ENCODE results near the gene KCNC4. TPM values are rescaled to one million over a fixed set of nuclear protein-coding genes. Genes with fewer than 3 reads are reported as not detected.

The KCNC4 gene
- total RNA-seq, 2 donors from 2014 or later = 4.7 to 23.9 TPM

DNA sequence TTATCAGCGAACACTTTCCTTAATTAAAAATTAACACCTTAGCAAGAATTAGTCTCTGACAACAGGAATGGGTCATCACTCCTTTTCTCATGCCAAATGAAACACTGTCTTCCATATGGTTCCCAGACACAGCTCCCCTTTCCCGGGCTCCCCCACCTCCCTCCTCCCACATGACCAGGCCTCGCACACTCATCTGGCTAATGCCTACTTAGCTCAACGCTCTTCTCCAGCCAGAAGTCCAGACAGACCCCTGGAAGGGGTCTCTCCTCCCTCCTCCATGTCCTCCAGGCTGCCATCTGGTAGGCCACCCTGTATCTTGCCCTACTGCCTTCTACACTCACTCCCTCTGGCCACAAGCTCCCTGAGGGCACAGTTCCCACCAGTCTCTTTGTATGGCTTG, 39.9 kb downstream of the KCNC4 start:
- Histone ChIP-seq H3K27ac (no peak overlapping the region), H3K4me3 (no peak overlapping the region), H3K4me1 (replicated peaks) (no peaks in the 10 kb centered on the region), H3K9me3 (no peaks in the 10 kb centered on the region), H3K36me3 (no peaks in the 10 kb centered on the region), H3K27me3 (replicated peaks; ENCODE audit: insufficient read depth) (no peaks in the 10 kb centered on the region)
- WGBS = 75% methylated on average over 4 of the region's 4 CpGs
- no peak for TF ChIP-seq POLR2AphosphoS5 (IDR thresholded peaks at IDR 0.05)
- no peak for TF ChIP-seq POLR2A (IDR thresholded peaks at IDR 0.05)
- TF ChIP-seq, protein P1, sequence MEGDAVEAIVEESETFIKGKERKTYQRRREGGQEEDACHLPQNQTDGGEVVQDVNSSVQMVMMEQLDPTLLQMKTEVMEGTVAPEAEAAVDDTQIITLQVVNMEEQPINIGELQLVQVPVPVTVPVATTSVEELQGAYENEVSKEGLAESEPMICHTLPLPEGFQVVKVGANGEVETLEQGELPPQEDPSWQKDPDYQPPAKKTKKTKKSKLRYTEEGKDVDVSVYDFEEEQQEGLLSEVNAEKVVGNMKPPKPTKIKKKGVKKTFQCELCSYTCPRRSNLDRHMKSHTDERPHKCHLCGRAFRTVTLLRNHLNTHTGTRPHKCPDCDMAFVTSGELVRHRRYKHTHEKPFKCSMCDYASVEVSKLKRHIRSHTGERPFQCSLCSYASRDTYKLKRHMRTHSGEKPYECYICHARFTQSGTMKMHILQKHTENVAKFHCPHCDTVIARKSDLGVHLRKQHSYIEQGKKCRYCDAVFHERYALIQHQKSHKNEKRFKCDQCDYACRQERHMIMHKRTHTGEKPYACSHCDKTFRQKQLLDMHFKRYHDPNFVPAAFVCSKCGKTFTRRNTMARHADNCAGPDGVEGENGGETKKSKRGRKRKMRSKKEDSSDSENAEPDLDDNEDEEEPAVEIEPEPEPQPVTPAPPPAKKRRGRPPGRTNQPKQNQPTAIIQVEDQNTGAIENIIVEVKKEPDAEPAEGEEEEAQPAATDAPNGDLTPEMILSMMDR (IDR thresholded peaks at IDR 0.05) = no peak
- DNase-seq (ENCODE audit: low spot score) = no peak
- intact Hi-C loops (cut with DNase I) = no loop called here

DNA sequence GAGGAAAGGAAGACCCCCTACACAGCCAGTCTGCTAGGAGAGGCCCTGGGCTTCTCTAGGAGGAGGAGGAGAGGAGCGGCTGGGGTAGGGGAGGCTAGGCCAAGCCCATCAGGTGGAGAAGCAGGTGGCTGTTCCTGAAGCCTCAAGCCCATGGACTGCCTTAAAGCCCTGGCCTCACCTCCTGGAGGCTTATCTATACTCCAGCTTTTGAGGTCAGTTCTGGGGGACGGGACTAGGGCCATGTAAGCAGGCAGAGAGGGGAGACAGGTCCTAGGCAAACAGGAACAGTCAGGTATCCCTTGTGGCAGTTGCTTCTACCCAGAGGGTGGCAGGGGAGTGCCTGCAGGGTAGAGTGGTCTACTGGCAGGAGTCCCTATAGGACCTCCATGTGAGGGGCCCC, 40.6 kb downstream of the KCNC4 start:
- WGBS = 82% methylated on average over 2 of the region's 2 CpGs
- no peak for DNase-seq (ENCODE audit: low spot score)
- H3K4me3 ChIP-seq = no peak overlapping the region
- H3K36me3 ChIP-seq = no peaks in the 10 kb centered on the region
- no peaks in the 10 kb centered on the region for H3K9me3 ChIP-seq
- no peaks in the 10 kb centered on the region for H3K4me1 ChIP-seq (replicated peaks)
- intact Hi-C loops (cut with DNase I) = no loop called here
- TF ChIP-seq, protein P1 (IDR thresholded peaks at IDR 0.05) = no peak
- no peak for TF ChIP-seq POLR2AphosphoS5 (IDR thresholded peaks at IDR 0.05)
- TF ChIP-seq POLR2A (IDR thresholded peaks at IDR 0.05) = no peak
- no peak overlapping the region for H3K27ac ChIP-seq
- H3K27me3 ChIP-seq (replicated peaks; ENCODE audit: insufficient read depth) = no peaks in the 10 kb centered on the region

GRCh38 chr1:110253213-110253612, 43.1 kb downstream of the KCNC4 start:
- 100% methylated on average over 1 of the region's 1 CpG for WGBS
- intact Hi-C loops (cut with DNase I) = no loop called here
- Histone ChIP-seq H3K4me3 (no peak overlapping the region), H3K27ac (no peak overlapping the region), H3K4me1 (replicated peaks) (no peaks in the 10 kb centered on the region), H3K36me3 (no peaks in the 10 kb centered on the region), H3K27me3 (replicated peaks; ENCODE audit: insufficient read depth) (no peaks in the 10 kb centered on the region), H3K9me3 (no peaks in the 10 kb centered on the region)
- no peak for DNase-seq (ENCODE audit: low spot score)
- TF ChIP-seq POLR2A (IDR thresholded peaks at IDR 0.05) (no peak), POLR2AphosphoS5 (IDR thresholded peaks at IDR 0.05) (no peak)
- TF ChIP-seq, protein P1 (IDR thresholded peaks at IDR 0.05) = no peak

- TF ChIP-seq, protein P1 (IDR thresholded peaks at IDR 0.05) = no peak
- TF ChIP-seq POLR2AphosphoS5 (IDR thresholded peaks at IDR 0.05) (no peak), POLR2A (IDR thresholded peaks at IDR 0.05) (no peak)
- 65% methylated on average over 6 of the region's 6 CpGs for WGBS
- DNase-seq (ENCODE audit: low spot score) = no peak
These were observed 44.7 kb downstream of the KCNC4 start for GRCh38 chr1:110254604-110255391.

DNA sequence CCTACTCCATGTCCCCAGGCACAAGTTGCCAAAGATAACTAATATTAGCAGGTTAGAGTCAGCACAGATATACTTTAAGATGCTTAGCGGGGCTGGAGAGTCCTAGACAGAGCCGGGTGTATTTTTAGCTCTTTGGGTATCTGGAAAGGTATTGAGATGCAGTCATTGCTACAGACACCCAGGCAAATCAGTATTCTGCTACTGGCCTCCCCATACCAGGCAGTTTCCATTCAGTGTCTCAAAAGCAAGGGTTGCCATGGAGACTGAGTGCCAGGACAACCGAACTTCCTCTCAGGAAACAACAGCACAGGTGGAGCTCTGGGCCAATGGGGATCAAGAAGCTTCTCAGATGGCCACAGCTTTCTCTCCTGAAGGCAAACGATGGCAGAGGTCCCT, 45.3 kb downstream of the KCNC4 start:
- Histone ChIP-seq H3K27me3 (replicated peaks; ENCODE audit: insufficient read depth) (no peaks in the 10 kb centered on the region), H3K36me3 (no peaks in the 10 kb centered on the region), H3K27ac (no peak overlapping the region), H3K4me1 (replicated peaks) (no peaks in the 10 kb centered on the region), H3K4me3 (no peak overlapping the region), H3K9me3 (no peaks in the 10 kb centered on the region)
- intact Hi-C loops (cut with DNase I) = no loop called here
- TF ChIP-seq POLR2A (IDR thresholded peaks at IDR 0.05) (no peak), POLR2AphosphoS5 (IDR thresholded peaks at IDR 0.05) (no peak)
- TF ChIP-seq, protein P1 (IDR thresholded peaks at IDR 0.05) = no peak
- DNase-seq (ENCODE audit: low spot score) = no peak
- 59% methylated on average over 4 of the region's 4 CpGs for WGBS

More at GRCh38 chr1:110254604-110255391, 44.7 kb downstream of the KCNC4 start:
- no peaks in the 10 kb centered on the region for H3K27me3 ChIP-seq (replicated peaks; ENCODE audit: insufficient read depth)
- H3K4me3 ChIP-seq = no peak overlapping the region
- no peaks in the 10 kb centered on the region for H3K9me3 ChIP-seq
- no peaks in the 10 kb centered on the region for H3K4me1 ChIP-seq (replicated peaks)
- intact Hi-C loops (cut with DNase I) = no loop called here
- H3K27ac ChIP-seq = no peak overlapping the region
- H3K36me3 ChIP-seq = no peaks in the 10 kb centered on the region
